ENCODE data around the gene LIN9. TPM values are rescaled to one million over a fixed set of nuclear protein-coding genes. Genes with fewer than 3 reads are reported as not detected.

Gene LIN9
- total and polyA plus RNA-seq, 2 of the 13 experiments (the other 11 are each of a cell fraction or from before 2014, with no cell fraction given): 3.0 to 10.0 TPM

DNA sequence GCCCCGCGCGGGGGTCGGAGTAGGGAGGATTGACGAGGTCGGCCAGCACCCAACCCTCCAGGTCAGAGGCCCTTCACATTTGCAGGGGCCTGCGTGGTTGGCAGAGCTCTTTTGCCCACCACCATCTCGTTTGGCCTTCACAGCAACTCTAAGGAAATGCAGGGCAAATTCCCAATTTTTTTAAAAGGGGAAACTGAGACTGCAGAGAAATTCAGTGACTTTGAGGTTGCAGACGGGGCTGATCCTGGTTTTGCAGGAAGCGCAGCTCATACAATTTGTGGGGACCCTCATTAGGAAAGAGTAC is 122.0 kb downstream of the LIN9 start (continued):
- TF ChIP-seq, protein P1, sequence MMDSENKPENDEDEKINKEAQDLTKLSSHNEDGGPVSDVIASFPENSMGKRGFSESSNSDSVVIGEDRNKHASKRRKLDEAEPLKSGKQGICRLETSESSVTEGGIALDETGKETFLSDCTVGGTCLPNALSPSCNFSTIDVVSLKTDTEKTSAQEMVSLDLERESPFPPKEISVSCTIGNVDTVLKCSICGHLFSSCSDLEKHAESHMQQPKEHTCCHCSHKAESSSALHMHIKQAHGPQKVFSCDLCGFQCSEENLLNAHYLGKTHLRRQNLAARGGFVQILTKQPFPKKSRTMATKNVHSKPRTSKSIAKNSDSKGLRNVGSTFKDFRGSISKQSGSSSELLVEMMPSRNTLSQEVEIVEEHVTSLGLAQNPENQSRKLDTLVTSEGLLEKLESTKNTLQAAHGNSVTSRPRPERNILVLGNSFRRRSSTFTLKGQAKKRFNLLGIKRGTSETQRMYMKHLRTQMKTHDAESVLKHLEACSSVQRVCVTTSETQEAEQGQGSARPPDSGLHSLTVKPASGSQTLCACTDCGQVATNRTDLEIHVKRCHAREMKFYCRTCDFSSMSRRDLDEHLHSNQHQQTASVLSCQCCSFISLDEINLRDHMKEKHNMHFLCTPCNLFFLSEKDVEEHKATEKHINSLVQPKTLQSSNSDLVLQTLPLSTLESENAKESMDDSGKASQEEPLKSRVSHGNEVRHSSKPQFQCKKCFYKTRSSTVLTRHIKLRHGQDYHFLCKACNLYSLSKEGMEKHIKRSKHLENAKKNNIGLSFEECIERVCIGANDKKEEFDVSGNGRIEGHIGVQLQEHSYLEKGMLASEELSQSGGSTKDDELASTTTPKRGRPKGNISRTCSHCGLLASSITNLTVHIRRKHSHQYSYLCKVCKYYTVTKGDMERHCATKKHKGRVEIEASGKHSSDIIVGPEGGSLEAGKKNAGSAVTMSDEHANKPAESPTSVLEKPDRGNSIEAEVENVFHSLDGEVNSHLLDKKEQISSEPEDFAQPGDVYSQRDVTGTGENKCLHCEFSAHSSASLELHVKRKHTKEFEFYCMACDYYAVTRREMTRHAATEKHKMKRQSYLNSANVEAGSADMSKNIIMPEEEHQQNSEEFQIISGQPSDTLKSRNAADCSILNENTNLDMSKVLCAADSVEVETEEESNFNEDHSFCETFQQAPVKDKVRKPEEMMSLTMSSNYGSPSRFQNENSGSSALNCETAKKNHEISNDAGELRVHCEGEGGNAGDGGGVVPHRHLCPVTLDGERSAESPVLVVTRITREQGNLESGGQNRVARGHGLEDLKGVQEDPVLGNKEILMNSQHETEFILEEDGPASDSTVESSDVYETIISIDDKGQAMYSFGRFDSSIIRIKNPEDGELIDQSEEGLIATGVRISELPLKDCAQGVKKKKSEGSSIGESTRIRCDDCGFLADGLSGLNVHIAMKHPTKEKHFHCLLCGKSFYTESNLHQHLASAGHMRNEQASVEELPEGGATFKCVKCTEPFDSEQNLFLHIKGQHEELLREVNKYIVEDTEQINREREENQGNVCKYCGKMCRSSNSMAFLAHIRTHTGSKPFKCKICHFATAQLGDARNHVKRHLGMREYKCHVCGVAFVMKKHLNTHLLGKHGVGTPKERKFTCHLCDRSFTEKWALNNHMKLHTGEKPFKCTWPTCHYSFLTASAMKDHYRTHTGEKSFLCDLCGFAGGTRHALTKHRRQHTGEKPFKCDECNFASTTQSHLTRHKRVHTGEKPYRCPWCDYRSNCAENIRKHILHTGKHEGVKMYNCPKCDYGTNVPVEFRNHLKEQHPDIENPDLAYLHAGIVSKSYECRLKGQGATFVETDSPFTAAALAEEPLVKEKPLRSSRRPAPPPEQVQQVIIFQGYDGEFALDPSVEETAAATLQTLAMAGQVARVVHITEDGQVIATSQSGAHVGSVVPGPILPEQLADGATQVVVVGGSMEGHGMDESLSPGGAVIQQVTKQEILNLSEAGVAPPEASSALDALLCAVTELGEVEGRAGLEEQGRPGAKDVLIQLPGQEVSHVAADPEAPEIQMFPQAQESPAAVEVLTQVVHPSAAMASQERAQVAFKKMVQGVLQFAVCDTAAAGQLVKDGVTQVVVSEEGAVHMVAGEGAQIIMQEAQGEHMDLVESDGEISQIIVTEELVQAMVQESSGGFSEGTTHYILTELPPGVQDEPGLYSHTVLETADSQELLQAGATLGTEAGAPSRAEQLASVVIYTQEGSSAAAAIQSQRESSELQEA (CRISPR knock-in tag; IDR thresholded peaks at IDR 0.05; ENCODE audit: not compliant biosample characterization): peak; percentile 30
- TF ChIP-seq ZNF589 (CRISPR knock-in tag; conservative IDR thresholded peaks at IDR 0.05) (no peak), FOXC1 (CRISPR knock-in tag; IDR thresholded peaks at IDR 0.05; ENCODE audit: borderline replicate concordance) (0 out of 2 replicates have a peak, but pooled peaks have one; percentile 0), ZNF563 (CRISPR knock-in tag; IDR thresholded peaks at IDR 0.05) (0 out of 2 replicates have a peak, but pooled peaks have one; percentile 14), KDM2A (CRISPR knock-in tag; IDR thresholded peaks at IDR 0.05; ENCODE audit: borderline replicate concordance, low read depth) (no peak), JUN (CRISPR knock-in tag; IDR thresholded peaks at IDR 0.05) (no peak), FOXA3 (CRISPR knock-in tag; IDR thresholded peaks at IDR 0.05) (no peak), ZMYM2 (CRISPR knock-in tag; IDR thresholded peaks at IDR 0.05) (no peak), ZNF160 (CRISPR knock-in tag; IDR thresholded peaks at IDR 0.05) (peak; percentile 10; the same call in 1 of the 2 replicates)
- TF ChIP-seq, protein P2, sequence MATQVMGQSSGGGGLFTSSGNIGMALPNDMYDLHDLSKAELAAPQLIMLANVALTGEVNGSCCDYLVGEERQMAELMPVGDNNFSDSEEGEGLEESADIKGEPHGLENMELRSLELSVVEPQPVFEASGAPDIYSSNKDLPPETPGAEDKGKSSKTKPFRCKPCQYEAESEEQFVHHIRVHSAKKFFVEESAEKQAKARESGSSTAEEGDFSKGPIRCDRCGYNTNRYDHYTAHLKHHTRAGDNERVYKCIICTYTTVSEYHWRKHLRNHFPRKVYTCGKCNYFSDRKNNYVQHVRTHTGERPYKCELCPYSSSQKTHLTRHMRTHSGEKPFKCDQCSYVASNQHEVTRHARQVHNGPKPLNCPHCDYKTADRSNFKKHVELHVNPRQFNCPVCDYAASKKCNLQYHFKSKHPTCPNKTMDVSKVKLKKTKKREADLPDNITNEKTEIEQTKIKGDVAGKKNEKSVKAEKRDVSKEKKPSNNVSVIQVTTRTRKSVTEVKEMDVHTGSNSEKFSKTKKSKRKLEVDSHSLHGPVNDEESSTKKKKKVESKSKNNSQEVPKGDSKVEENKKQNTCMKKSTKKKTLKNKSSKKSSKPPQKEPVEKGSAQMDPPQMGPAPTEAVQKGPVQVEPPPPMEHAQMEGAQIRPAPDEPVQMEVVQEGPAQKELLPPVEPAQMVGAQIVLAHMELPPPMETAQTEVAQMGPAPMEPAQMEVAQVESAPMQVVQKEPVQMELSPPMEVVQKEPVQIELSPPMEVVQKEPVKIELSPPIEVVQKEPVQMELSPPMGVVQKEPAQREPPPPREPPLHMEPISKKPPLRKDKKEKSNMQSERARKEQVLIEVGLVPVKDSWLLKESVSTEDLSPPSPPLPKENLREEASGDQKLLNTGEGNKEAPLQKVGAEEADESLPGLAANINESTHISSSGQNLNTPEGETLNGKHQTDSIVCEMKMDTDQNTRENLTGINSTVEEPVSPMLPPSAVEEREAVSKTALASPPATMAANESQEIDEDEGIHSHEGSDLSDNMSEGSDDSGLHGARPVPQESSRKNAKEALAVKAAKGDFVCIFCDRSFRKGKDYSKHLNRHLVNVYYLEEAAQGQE (IDR thresholded peaks at IDR 0.05; ENCODE audit: borderline replicate concordance in 1 of 2, low read depth in 1 of 2, low read length in 2 of 2): 0 out of 4 replicates have a peak, but pooled peaks of 1 of the 2 experiments have one; percentile 1
- TF ChIP-seq, protein P3, sequence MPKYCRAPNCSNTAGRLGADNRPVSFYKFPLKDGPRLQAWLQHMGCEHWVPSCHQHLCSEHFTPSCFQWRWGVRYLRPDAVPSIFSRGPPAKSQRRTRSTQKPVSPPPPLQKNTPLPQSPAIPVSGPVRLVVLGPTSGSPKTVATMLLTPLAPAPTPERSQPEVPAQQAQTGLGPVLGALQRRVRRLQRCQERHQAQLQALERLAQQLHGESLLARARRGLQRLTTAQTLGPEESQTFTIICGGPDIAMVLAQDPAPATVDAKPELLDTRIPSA (CRISPR knock-in tag; IDR thresholded peaks at IDR 0.05; ENCODE audit: borderline replicate concordance): no peak
- TF ChIP-seq, protein P4, sequence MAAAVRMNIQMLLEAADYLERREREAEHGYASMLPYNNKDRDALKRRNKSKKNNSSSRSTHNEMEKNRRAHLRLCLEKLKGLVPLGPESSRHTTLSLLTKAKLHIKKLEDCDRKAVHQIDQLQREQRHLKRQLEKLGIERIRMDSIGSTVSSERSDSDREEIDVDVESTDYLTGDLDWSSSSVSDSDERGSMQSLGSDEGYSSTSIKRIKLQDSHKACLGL (CRISPR knock-in tag; IDR thresholded peaks at IDR 0.05): no peak
- TF ChIP-seq, protein P5, sequence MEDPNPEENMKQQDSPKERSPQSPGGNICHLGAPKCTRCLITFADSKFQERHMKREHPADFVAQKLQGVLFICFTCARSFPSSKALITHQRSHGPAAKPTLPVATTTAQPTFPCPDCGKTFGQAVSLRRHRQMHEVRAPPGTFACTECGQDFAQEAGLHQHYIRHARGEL (CRISPR knock-in tag; IDR thresholded peaks at IDR 0.05): 0 out of 2 replicates have a peak, but pooled peaks have one; percentile 10
- TF ChIP-seq, protein P6, sequence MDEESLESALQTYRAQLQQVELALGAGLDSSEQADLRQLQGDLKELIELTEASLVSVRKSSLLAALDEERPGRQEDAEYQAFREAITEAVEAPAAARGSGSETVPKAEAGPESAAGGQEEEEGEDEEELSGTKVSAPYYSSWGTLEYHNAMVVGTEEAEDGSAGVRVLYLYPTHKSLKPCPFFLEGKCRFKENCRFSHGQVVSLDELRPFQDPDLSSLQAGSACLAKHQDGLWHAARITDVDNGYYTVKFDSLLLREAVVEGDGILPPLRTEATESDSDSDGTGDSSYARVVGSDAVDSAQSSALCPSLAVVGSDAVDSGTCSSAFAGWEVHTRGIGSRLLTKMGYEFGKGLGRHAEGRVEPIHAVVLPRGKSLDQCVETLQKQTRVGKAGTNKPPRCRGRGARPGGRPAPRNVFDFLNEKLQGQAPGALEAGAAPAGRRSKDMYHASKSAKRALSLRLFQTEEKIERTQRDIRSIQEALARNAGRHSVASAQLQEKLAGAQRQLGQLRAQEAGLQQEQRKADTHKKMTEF (CRISPR knock-in tag; IDR thresholded peaks at IDR 0.05): 0 out of 2 replicates have a peak, but pooled peaks have one; percentile 40
